Stromal cell of bone marrow (primary cell): ENCODE results near the gene WBP11.

Experiments used
- DNase-seq: peaks from one replicate; pipeline ENCODE4 v3.0.0-alpha.2; 2012; ENCODE audit warnings: low read depth

Gene WBP11

DNA sequence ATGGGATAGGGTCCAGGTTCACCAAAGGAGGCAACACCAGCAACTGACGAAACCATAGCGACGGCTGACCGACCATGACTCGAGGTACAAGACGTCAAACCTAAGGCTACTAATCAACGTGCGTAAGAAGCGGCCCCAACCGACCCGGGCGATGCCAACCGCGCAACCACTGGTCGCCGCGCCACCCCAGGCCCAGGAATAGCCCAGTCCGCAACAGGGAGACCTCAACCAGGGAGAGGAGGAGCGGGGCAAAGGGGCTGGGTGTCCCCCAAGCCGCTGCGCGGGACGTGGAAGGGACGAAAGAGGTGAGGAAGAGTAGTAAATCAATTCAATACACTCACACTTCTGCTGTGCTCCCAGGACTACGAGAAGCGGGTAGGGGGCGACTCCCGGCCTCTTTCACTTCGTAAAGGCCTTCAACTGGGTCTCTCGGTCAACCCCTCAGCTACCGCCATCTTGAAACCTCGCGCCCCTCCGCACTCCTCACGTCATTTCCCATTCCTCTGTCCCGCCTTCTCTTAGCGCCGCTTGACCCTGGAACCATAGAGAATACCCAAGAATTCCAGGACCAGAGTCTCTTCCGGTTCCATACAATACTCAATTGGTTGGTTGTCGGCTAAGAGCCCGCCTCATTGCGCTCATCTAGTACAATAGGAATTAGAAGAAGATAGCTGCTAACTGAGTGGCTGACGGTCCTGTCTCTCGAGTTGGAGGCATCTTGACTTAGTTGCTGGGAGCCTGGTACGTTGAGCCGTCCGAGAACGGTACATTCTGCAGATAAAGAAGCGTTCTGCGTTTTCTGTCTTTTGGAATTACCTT, at the start of gene WBP11, which contains the start of gene C12orf60:
Gene WBP11, minus strand, starts transcription at position 468 of the 819 bp plus-strand sequence. CDS start 2,095 bp downstream, outside the sequence.
Gene C12orf60, plus strand, starts transcription at position 660 of the 819 bp plus-strand sequence. CDS start 19,266 bp downstream, outside the sequence.
- peak; percentile 100 for DNase-seq

DNA sequence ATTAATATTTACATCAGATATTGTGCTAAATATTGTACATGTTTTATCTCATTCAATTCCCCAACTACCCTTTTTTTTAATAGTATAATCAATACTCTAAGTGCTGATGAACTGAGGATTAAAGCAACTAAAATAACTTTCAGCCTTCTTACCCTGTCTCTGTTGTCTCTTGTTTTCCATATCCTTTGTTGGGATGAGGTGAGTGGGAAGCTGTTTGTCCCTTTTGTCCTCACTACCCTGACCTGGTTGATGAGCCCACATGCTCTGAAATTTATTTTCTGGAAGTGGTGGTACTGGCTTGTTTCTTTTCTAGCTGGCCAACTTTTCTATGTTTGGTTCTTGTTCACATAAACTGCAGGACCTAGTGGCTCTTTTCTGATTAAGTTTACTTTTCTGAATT, 49.6 kb upstream of the WBP11 start:
- no peak for DNase-seq

- no peak for DNase-seq
These were observed 47.8 kb upstream of the WBP11 start for GRCh38 chr12:14850929-14851663.

- peak; percentile 55 for DNase-seq
These were observed 46.4 kb upstream of the WBP11 start for GRCh38 chr12:14849661-14850060.

DNA sequence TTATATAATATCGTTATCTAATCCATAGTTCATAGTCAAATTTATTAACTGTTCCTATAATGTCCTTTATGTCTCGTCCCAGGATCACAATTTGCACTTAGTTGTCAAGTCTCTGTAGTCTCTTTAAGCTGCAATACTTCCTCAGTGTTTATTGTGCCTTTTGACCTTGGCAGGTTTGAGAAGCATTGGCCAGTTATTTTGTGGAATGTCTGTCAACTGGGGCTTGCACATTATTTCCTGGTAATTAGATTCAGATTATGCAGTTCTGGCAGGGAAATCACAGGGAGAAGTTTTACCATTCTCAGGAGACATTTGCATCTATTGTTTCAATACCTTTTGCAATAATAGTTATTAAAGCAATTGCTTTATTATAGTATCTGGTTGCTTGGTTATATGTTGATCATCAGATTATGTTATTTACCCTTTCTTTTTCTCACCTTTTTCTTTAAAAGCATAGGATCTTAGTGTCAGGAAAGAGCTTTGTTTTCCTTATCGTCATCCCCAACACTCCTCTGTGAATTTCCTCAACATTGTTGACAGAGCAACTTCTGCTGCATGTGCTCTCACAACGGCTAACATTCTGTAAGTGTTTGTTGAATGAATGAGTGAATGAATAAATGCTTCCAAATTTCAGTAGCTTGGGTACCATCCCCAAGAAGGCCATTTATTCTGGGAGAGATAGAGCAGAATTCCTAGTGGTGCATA, 43.8 kb upstream of the WBP11 start:
- DNase-seq = no peak

DNA sequence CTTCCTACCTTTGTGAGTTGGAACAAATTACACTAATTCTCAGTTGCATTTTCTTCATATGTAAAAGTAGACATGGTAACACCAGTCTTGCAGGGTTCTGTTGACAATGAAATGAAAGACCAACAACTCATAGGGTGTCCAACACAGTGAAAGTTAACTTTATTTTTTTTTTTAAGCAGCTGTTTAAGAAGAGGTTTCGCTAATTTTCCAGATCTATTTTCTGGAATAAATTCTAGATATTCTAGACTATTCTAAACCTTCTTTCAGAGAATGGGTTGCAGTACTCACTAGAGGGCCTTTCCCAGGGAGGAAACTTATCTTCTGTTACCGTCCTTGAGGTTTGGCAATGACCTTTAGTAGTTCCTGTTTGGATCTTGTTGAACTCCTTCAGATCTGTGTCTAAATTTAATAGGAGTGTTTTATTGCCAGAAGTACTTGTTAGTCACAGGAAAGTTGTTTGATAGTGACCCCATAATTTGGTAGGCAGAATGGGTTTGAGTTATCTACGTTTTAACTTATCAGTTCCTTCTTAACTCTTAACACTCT, 42.8 kb upstream of the WBP11 start:
- DNase-seq = no peak

DNA sequence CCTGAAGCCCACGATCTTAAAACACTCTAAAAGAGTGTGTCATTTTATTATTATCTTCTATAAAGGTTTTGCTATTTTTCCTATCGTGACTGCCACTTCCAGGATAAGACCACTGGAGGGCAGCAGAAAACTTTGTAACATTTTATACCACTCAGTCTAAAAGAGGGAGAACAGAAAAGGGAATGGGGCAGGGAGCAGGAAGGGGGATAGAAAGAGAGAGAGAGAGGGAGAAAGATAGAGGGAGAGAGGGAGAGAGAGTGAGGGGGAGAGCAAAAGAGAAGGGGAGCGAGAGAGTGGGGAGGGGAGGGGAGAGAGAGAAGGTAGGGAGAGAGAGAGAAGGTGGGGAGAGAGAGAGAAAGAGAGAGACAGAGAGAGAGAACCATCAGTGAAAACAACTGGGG, 42.1 kb upstream of the WBP11 start:
- DNase-seq = no peak

- no peak for DNase-seq
These were observed 41.1 kb upstream of the WBP11 start for GRCh38 chr12:14844401-14844800.

GRCh38 chr12:14843425-14843887, 40.2 kb upstream of the WBP11 start, which contains the start of gene ART4:
TSS of gene ART4 (minus strand) at chr12:14843526. CDS start at chr12:14843113, 413 bp downstream.
- no peak for DNase-seq

DNA sequence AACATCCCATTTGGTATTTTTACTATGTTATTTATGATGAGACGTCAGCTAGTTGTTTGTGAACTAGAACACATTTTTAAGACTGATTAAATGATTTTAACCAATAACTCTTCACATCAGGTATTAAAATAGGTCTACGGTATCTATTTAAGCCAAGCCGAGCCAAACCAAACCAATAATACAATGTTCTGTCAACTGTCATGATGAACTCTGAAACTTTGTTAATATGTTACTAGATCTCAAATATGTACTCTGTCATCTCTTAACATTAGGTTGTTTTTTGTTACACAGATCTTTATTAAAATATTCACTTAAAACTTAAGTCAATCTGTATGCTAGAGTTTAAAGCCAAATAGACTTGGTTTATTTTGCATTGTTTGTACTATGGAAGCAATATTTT, 39.0 kb upstream of the WBP11 start:
- DNase-seq = no peak

DNA sequence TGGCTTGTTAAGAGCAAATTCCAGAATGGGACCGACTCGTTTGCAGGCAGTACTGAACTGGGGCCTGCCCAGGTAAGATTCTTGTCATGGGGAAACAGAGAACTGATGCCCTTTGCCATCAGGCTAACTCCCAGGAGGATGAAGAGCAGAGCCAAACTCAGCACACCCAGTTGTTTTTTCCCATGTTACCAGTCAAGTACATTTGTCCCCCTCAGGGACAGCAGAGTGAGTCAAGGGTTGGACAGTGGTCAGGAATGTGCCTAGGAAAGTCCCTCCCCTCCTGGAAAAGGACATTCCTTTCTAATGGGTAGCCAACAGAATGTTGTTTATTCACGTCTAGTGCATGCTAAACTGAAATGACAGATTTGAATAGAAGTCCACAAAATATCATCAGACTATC, 38.5 kb upstream of the WBP11 start:
- no peak for DNase-seq

DNA sequence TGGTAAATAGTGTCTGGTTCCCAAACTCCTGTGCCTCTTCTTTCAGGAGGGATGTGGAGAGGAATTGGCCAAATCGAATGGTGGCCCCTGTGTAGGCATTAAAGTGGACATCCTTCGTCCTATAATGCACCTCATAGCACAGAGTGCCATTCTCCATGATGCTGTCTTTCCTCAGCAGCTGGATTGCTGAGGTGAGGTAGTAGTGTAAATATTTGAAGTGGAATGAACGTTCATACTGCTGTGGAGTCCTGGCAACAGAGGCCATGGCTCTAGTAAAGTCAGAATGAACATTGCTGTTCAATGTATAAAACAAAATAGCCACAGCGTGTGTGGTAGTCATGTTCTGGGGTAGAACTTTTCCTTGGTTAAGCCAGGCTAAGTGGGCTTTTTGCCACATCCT, 37.3 kb upstream of the WBP11 start:
- DNase-seq = no peak

DNA sequence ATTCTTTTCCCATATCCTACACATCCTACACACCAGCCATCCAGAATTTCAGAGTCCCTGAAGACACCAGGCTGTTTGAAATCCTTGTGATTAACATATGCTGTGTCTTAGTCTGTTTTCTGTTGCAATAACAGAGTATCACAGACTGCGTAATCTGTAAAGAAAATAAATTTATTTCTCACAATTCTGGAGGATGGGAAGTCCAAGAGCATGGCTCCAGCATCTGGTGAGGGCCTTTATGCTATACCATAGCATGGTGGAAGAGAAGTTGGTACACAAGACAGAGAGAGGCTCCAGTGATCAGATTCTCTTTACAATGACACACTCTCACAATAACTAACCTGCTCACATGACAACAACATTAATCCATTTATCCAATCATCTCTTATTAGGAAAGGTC, 36.0 kb upstream of the WBP11 start:
- no peak for DNase-seq

GRCh38 chr12:14836336-14837210, 33.3 kb upstream of the WBP11 start:
- DNase-seq = peak; percentile 70

DNA sequence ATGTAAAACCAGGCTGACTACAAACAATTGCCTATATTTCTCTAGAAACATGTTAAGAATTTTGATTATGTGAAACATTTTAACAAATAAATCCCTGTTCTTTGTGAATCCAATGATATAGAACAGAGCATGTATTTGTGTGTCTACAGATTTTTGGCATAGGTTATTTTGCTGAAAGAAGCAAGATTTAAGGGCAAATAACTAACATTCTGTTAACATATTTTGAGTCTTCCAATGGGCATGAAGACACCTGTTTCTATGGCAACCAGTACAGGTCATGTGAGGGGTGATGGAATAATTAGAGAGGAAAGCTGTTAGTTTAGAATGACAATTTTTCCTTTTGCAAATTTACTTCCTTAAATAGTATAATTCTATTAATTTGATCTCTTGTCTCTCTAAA, 31.2 kb upstream of the WBP11 start:
- DNase-seq = no peak

DNA sequence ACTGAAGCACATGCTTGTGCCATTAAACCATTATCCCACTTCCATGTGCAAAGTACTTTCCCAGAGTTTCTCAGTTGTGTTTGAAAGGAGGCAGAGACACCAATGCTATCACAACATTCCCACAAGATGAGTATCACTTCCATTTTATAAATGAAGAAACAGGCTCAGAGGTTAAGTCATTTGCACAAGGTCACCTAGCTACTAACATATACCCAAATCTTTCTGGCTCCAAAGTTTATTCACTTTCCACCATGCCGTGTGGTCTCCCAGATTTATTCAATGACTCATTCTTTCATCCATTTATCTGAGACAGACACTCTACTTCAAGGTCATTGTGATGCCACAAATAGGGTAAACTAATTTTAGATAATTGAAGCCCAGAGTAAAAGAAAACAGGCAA, 30.7 kb upstream of the WBP11 start:
- no peak for DNase-seq

DNA sequence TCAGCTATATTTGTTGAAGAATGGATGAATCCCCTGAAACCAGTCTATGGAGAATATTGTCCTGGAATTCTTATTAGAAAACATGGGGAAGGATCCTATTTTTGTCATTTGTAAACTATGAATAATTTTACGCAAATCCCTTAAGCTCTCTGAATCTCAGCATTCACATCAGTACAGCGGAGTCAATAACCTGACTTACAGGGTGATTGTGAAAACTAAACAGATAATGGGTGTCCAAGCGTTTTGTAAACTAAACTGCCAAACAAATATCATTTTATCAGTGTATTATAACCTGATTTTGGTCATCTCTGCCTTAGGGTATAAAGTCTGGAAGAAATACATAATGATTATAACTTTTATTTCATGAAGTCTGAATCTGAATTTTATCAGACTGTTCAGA, 30.1 kb upstream of the WBP11 start:
- no peak for DNase-seq

DNA sequence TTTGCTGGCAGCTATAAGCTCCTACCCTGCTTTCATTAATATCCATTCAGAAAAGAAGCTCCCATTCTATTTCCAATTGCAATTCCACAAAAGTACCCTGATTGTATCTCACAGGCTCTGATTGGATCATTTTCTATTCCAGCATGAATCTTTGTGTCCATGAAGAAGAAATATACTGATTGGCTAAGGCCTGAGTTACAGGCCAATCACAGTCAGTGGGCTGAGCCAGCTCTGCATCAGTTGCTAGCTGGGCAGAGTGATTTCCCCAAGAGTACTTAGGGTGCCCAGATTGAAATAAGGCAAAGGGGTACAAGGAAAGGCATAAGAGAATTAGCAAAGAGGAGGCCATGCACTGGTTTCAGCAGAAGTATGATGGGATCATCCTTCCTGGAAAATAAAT, 25.6 kb upstream of the WBP11 start:
- DNase-seq = no peak

DNA sequence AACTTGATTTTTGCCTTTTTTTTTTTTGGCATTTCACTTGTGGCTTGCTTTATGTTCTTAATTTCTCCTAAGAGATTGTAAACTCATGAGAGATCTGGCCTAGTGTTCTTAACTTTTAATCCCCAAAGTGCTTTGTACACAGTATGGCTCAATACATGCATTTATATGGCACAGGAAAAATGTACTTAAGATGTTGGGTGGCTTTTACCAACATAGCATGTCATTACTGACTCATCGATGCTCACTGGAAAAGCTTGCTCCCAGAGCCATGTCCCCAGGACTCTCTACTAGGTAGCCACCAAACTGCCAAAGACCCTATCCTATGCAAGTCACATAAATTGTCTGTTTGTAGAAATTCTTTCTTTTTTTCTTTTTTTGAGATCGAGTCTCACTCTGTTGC, 23.8 kb upstream of the WBP11 start:
- DNase-seq = no peak

DNA sequence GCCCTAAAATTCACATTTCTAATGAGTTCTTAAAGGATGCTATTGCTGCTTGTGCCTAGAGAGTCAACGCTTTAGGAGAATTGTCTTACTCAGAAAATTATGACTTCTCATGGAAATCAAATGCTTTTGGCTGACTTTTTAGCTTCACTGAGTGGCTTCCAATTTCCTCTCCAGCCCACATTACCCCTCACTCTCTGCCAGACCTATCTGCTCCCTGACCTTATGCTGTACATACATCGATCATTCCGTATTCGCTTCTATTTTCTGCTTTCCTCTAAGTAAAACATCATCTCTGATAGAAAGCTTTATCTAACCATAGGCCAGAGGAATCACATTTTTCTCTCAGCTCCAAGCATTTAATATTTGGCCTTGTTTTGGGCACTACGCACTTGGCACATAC, 23.2 kb upstream of the WBP11 start:
- DNase-seq = no peak

DNA sequence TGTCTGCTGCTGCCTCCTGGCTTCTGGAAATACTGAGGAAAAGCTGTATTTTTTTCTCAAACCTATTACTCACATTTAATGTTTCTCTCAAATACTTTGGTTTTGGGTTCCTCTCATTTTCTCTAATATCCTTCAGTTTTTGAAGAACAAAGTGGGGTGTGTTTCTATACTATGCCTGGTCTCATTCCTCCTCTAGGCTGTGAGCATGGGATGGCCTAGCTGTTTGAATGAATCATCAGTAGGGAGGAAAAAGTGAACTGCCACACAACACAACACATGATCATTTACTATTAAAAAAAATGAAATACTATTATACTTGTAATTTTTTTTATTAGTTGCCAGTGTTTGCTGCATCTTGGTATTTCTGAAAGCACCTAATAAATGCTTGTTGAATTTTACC, 22.0 kb upstream of the WBP11 start:
- DNase-seq = no peak
